H9 (cell line): ENCODE results near the gene LDHAL6B. TPM values are rescaled to one million over a fixed set of nuclear protein-coding genes. Genes with fewer than 3 reads are reported as not detected.
A peak's percentile ranks its signal among the peaks of the same experiment; 100 is the strongest.

Experiments
- DNase-seq: peaks from one replicate; pipeline ENCODE4 v3.0.0-alpha.2; 2017
- H2AFZ ChIP-seq: one replicate; pipeline ENCODE4 v1.6.1; 2013; ENCODE audit warnings: mild to moderate bottlenecking, low read length, control low read depth, moderate library complexity
- H2AK5ac ChIP-seq: 2 replicates; pipeline ENCODE4 v1.6.1; 2013; ENCODE audit warnings: low read length, control low read depth, mixed read lengths; ENCODE audit not compliant: insufficient read length
- H2BK120ac ChIP-seq: one replicate; pipeline ENCODE4 v1.6.1; 2013; ENCODE audit warnings: low read depth, mild to moderate bottlenecking, low read length, control low read depth, inconsistent platforms; ENCODE audit not compliant: poor library complexity, severe bottlenecking
- H2BK12ac ChIP-seq: 2 replicates; pipeline ENCODE4 v1.6.1; 2013; ENCODE audit warnings: low read length, control low read depth, mixed read lengths, low read depth; ENCODE audit not compliant: insufficient read length
- H2BK15ac ChIP-seq: 2 replicates; pipeline ENCODE4 v1.6.1; 2013; ENCODE audit warnings: low read depth, low read length, control low read depth
- H2BK20ac ChIP-seq: one replicate; pipeline ENCODE4 v1.6.1; 2013; ENCODE audit warnings: low read depth, mild to moderate bottlenecking, low read length, control low read depth, inconsistent platforms; ENCODE audit not compliant: poor library complexity, severe bottlenecking
- H2BK5ac ChIP-seq: 2 replicates; pipeline ENCODE4 v1.6.1; 2013; ENCODE audit warnings: low read length, control low read depth, mixed read lengths; ENCODE audit not compliant: insufficient read length
- H3K14ac ChIP-seq: 2 replicates; pipeline ENCODE4 v1.6.1; 2013; ENCODE audit warnings: low read length, control low read depth; ENCODE audit not compliant: insufficient read depth
- H3K18ac ChIP-seq: 2 replicates; pipeline ENCODE4 v1.6.1; 2013; ENCODE audit warnings: low read depth, mild to moderate bottlenecking, mixed read lengths, low read length, control low read depth; ENCODE audit not compliant: insufficient read length
- H3K23ac ChIP-seq: 2 replicates; pipeline ENCODE4 v1.6.1; 2013; ENCODE audit warnings: low read length, control low read depth, mixed read lengths, low read depth; ENCODE audit not compliant: insufficient read length
- H3K23me2 ChIP-seq: 2 replicates; pipeline ENCODE4 v1.6.1; 2013; ENCODE audit warnings: low read depth, mild to moderate bottlenecking, mixed read lengths, low read length, control low read depth; ENCODE audit not compliant: insufficient read length, poor library complexity, severe bottlenecking
- H3K27ac ChIP-seq: 2 replicates; pipeline ENCODE4 v1.5.1; 2013; ENCODE audit warnings: low read length, control low read depth, mixed read lengths, low read depth; ENCODE audit not compliant: insufficient read length
- H3K27me3 ChIP-seq: 2 replicates; pipeline ENCODE4 v1.6.1; 2013; ENCODE audit warnings: low read length, control low read depth, inconsistent platforms; ENCODE audit not compliant: insufficient read depth
- H3K4ac ChIP-seq: 2 replicates; pipeline ENCODE4 v1.6.1; 2013; ENCODE audit warnings: low read depth, mild to moderate bottlenecking, control low read depth, inconsistent platforms, low read length, moderate library complexity
- H3K4me1 ChIP-seq: 2 replicates; pipeline ENCODE4 v1.6.1; 2013; ENCODE audit warnings: low read length, control low read depth, inconsistent platforms; ENCODE audit not compliant: insufficient read depth
- H3K4me2 ChIP-seq: 2 replicates; pipeline ENCODE4 v1.6.1; 2013; ENCODE audit warnings: low read length, control low read depth, mixed read lengths; ENCODE audit not compliant: insufficient read length, insufficient read depth
- H3K56ac ChIP-seq: 2 replicates; pipeline ENCODE4 v1.6.1; 2013; ENCODE audit warnings: low read depth, mild to moderate bottlenecking, mixed read lengths, low read length, control low read depth; ENCODE audit not compliant: insufficient read length
- H3K79me1 ChIP-seq: 2 replicates; pipeline ENCODE4 v1.6.1; 2013; ENCODE audit warnings: low read depth, mild to moderate bottlenecking, moderate library complexity, low read length, control low read depth, inconsistent platforms; ENCODE audit not compliant: insufficient read depth, poor library complexity, severe bottlenecking
- H3K79me2 ChIP-seq: 2 replicates; pipeline ENCODE4 v1.6.1; 2013; ENCODE audit warnings: low read length, control low read depth, inconsistent platforms; ENCODE audit not compliant: insufficient read depth
- H3K9ac ChIP-seq: 2 replicates; pipeline ENCODE4 v1.6.1; 2013; ENCODE audit warnings: low read length, control low read depth, mixed read lengths; ENCODE audit not compliant: insufficient read length; ENCODE audit errors: extremely low read depth
- H3K9me3 ChIP-seq: one replicate; pipeline ENCODE4 v1.6.1; 2013; ENCODE audit warnings: low read depth, low read length, inconsistent platforms; ENCODE audit not compliant: control insufficient read depth
- H3T11ph ChIP-seq: one replicate; pipeline ENCODE4 v1.6.1; 2013; ENCODE audit warnings: mild to moderate bottlenecking, low read length, control low read depth, inconsistent platforms
- H4K20me1 ChIP-seq: one replicate; pipeline ENCODE4 v1.6.1; 2013; ENCODE audit not compliant: control insufficient read depth, insufficient read length, insufficient read depth
- H4K5ac ChIP-seq: 2 replicates; pipeline ENCODE4 v1.6.1; 2013; ENCODE audit warnings: low read depth, mild to moderate bottlenecking, mixed read lengths, low read length, control low read depth; ENCODE audit not compliant: insufficient read length
- H4K8ac ChIP-seq: replicated peaks from 2 replicates; pipeline ENCODE4 v1.6.1; 2013; ENCODE audit warnings: low read length, control low read depth, mixed read lengths, low read depth; ENCODE audit not compliant: insufficient read length
- H4K91ac ChIP-seq: 2 replicates; pipeline ENCODE4 v1.6.1; 2013; ENCODE audit warnings: low read depth, mild to moderate bottlenecking, moderate library complexity, mixed read lengths, low read length, control low read depth; ENCODE audit not compliant: insufficient read length
- H3K27ac Mint-ChIP-seq, 3 experiments: 2 replicates in 2 of 3; 3 replicates in 1 of 3; pipeline ENCODE4 v1.8.0; 2020 to 2021; ENCODE audit warnings: mixed read lengths in 3 of 3, mild to moderate bottlenecking in 1 of 3, moderate library complexity in 1 of 3
- H3K27me3 Mint-ChIP-seq: 2 replicates; pipeline ENCODE4 v1.8.0; 2021; ENCODE audit warnings: low read depth, mild to moderate bottlenecking, moderate library complexity, mixed read lengths
- H3K36me3 Mint-ChIP-seq, 3 experiments: 2 replicates in 2 of 3; 3 replicates in 1 of 3; pipeline ENCODE4 v1.8.0; 2020 to 2021; ENCODE audit warnings: low read depth in 3 of 3, mixed read lengths in 3 of 3; ENCODE audit not compliant: insufficient read depth in 1 of 3
- H3K4me1 Mint-ChIP-seq, 2 experiments: 2 replicates each; pipeline ENCODE4 v1.8.0; 2020; ENCODE audit warnings: mixed read lengths in 2 of 2
- H3K4me3 Mint-ChIP-seq, 2 experiments: 2 replicates in 1 of 2; 3 replicates in 1 of 2; pipeline ENCODE4 v1.8.0; 2020 to 2021; ENCODE audit warnings: mild to moderate bottlenecking in 2 of 2, mixed read lengths in 2 of 2, moderate library complexity in 1 of 2
- H3K9me3 Mint-ChIP-seq, 2 experiments: 2 replicates in 1 of 2; 3 replicates in 1 of 2; pipeline ENCODE4 v1.8.0; 2020; ENCODE audit warnings: mild to moderate bottlenecking in 2 of 2, mixed read lengths in 2 of 2, moderate library complexity in 1 of 2
- CTCF ChIP-seq: fragments of 200-600 bp; sonication (generic); conservative IDR thresholded peaks from 3 replicates; pipeline ENCODE4 v1.8.0; 2021; ENCODE audit warnings: antibody characterized with exemption, mild to moderate bottlenecking
- WGBS: extraction: QIAGEN DNeasy Blood & Tissue Kit; methylation state at CpG from one replicate; pipeline ENCODE4 v1.1.7; 2013; ENCODE audit warnings: missing lambda C conversion rate, low lambda C conversion rate, mixed read lengths; ENCODE audit not compliant: insufficient read length; ENCODE audit errors: extremely low coverage; 5-methylcytosine and 5-hydroxymethylcytosine counted together
- total RNA-seq: library from RNA; stranded (reverse); gene quantifications from 2 replicates; pipeline ENCODE4 v1.2.1, GENCODE V29; 2021

LDHAL6B gene
- total RNA-seq, 1 experiment from 2014 or later: not detected

GRCh38 chr15:59255680-59256336 lies 49.2 kb downstream of the LDHAL6B start:
- H4K91ac ChIP-seq: no peak overlapping the region
- H4K5ac ChIP-seq: no peak overlapping the region
- H3K4ac ChIP-seq: no peak overlapping the region
- H3K9ac ChIP-seq: no peak overlapping the region
- no peak overlapping the region for H3K56ac ChIP-seq
- H3K4me2 ChIP-seq: no peak overlapping the region
- no peak overlapping the region for H2AK5ac ChIP-seq
- no peak overlapping the region for H2AFZ ChIP-seq
- H3K9me3 ChIP-seq: no peaks in the 10 kb centered on the region
- H2BK12ac ChIP-seq: no peak overlapping the region
- Mint-ChIP-seq H3K27ac (peak overlapping the region in 1 of 3 experiments; percentile 24; a peak in 1 of 7 replicates), H3K27me3 (no peaks in the 10 kb centered on the region), H3K9me3 (no peaks in the 10 kb centered on the region), H3K4me3 (no peak overlapping the region), H3K4me1 (peaks cover 2 to 6% of the 10 kb centered on the region in 2 experiments; a peak in 3 of 4 replicates), H3K36me3 (peaks cover 0 to 43% (median 21%) of the 10 kb centered on the region in 3 experiments; a peak in 5 of 7 replicates)
- H3K79me1 ChIP-seq: no peaks in the 10 kb centered on the region
- no peaks in the 10 kb centered on the region for H3K4me1 ChIP-seq
- no peak overlapping the region for H2BK20ac ChIP-seq
- H3T11ph ChIP-seq: no peak overlapping the region
- no peak overlapping the region for H2BK5ac ChIP-seq
- H3K79me2 ChIP-seq: no peaks in the 10 kb centered on the region
- no peak for TF ChIP-seq CTCF
- H4K8ac ChIP-seq: no peak overlapping the region
- H3K27me3 ChIP-seq: no peaks in the 10 kb centered on the region
- no peak for DNase-seq
- no peak overlapping the region for H3K14ac ChIP-seq
- H3K27ac ChIP-seq: no peak overlapping the region
- no peak overlapping the region for H3K18ac ChIP-seq
- no peaks in the 10 kb centered on the region for H3K23me2 ChIP-seq
- no CpG with 5 or more reads among the region's 7 CpGs for WGBS
- H2BK120ac ChIP-seq: no peak overlapping the region
- no peak overlapping the region for H3K23ac ChIP-seq
- H2BK15ac ChIP-seq: no peak overlapping the region
- H4K20me1 ChIP-seq: no peaks in the 10 kb centered on the region
